ENCODE measurements around the gene BAD.
A peak's percentile ranks its signal among the peaks of the same experiment; 100 is the strongest.

Gene BAD

DNA sequence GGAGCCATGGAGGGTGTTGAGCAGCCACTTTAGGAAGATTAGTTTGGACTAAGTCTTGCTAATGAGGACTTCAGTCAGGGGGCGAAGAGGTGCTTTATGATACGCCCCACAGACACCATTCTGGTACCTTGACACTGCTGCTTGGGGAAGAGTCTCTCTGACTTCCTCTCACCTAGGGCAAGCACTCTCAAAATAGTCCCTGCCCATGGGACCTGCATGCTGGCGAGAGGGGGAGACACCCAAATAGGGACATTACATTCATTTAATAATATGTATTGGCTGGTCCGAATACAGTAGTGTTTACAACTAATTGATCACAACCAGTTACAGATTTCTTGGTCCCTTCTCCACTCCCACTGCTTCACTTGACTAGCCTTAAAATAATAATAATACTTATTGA, 11.3 kb upstream of the BAD start:
- DNase-seq: no peak

DNA sequence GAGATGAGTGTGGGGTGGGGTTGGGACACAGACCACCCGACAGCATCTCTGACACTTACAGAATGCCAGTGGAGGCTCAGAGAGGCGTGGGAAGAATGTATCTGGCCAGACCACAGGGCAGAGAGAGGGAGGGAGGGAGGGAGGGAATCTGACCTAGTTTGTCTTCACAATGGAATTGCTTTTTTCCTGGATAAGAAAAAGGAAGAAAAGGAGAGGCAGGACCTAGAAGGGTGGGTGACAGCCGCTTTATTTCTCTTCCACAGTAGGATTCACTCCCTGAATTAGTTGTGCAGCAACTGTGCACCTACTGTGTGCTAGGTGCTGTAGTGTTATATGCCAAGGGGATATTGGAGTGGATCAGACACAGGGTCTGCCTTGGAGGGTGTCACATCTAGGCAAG, 10.3 kb upstream of the BAD start:
- DNase-seq: no peak

DNA sequence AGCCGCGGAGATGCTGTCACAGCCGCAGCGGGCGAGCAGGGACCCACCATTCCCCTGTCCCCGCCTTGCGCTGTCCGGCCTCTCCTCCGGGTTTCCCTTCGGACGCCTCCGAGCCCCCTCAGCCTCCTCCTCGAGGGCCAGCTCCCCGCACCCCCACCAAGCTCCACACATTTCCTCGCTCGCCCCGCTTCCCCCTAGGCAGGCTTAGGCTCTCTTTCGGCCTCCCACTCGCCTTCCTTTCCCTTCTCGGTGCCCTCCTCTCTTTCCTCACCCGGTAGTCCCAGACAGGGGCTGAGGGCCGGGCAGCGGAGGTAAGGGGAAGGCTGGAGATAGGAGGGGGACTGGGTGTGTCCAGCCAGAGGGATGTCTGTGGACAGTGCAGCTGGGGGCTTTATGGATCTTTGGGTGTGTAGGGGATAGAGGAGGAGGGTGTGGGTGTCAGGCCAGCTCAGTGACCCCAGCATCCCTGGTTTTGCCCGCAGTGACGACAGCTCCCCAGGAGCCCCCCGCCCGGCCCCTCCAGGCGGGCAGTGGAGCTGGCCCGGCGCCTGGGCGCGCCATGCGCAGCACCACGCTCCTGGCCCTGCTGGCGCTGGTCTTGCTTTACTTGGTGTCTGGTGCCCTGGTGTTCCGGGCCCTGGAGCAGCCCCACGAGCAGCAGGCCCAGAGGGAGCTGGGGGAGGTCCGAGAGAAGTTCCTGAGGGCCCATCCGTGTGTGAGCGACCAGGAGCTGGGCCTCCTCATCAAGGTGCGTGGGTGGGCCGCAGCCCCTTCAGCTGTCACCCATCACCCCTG, 8.2 kb upstream of the BAD start:
- no peak for DNase-seq

DNA sequence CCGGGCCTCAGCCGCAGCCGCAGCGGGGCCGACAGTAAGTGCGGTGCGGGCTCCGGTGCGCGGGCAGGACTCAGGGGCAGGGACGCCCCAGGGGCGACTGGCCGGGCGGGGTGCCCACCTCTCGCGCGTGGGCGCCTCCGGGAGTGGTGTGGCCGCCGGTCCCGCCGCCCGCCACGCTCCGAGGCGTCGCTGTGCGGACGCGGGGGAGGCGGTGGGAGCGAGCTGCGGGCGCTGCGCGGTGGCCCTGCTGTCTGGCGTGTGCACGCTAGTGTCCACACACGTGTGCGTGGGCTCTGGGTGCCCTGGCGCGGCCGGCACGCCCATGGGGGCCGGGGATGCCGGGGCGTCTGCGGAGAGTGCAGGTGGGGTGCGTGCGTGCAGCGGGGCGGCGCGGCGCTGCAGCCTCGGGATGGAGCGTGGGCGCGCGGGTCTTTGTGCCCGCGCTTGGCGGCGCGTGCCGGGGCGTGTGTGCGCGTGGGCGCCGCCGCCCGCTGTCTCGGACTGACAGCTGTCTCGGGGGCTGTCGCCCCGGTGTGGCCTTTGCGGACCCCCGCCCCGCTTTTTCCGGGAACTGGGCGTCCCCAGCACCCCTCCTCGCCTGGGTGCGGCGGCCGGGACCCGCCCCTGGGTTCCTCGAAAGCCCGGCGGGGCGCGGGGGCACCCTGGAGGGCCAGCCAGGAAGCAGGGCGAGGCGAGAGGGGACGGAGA, 7.4 kb upstream of the BAD start:
- DNase-seq: no peak

DNA sequence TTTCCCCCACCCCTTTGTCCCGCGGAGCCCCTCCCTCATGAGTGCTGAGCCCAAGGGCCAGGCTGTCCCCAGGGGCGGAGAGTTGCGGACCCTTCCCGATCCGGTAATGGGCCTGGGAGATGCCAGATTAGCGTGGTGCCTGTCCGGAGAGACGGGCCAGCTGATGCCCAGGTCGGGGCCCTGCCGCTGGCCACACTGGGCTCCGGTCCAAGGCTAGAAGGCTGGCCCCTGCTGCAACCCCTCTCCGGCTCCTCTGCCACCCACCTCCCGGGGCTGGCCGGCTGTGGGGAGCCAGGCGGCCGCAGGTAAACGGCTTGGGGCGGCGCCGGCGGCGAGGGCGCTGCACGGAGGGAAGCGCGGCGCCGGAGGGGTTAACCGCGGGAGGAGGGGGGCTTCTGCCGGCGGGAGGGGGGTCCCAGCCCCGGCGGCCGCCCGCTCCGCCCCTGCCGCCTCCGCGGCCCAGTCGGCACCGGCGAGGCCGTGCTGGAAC, 6.8 kb upstream of the BAD start, which contains the start of gene KCNK4:
Gene KCNK4 (plus strand): TSS at position 41 of the 490 bp plus-strand sequence. CDS start 1,717 bp downstream, outside the sequence.
- DNase-seq: no peak

DNA sequence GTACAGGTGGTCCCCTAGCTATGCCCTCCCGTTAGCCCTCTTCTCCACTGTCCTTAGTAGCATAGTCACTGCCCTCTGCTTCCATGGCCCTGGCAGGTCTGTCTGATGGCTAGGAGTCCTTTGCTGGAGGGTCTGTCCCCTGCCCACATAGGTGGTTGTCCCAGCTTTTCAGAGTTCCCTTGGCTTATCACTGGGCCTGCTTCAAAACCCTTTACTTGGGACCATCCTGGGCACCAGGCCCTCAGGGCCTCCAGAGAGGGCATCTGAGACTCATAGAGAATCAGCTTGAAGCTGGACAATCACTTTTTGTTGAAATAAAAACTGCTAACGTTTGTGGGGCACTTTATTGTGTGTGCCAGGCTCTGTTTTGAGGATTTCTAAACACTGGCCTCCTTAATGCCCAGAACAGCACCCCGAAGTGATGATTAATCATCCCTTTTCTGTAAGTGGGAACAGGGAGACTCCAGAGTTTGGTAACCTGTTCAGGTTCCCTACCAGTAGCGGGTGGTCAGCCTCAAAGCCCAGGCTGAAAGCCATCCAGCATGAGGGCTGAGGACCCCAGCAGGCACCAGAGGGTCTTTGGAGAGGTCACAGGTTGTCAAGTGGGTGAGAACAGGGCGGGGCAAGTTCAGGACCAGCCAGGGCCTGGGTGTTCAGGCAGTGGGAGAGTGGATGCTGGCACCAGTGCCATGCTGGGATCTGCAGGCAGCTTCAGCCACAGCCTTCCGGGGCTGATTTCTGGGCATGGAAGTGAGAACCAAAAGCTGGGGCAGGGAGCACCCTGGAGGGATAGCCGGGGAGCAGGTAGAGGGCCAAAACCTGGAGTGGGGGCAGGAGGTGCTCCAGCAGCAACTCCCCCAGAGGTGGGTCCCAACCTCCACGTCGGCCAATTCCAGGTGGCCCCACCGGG, 6.1 kb upstream of the BAD start:
- no peak for DNase-seq

DNA sequence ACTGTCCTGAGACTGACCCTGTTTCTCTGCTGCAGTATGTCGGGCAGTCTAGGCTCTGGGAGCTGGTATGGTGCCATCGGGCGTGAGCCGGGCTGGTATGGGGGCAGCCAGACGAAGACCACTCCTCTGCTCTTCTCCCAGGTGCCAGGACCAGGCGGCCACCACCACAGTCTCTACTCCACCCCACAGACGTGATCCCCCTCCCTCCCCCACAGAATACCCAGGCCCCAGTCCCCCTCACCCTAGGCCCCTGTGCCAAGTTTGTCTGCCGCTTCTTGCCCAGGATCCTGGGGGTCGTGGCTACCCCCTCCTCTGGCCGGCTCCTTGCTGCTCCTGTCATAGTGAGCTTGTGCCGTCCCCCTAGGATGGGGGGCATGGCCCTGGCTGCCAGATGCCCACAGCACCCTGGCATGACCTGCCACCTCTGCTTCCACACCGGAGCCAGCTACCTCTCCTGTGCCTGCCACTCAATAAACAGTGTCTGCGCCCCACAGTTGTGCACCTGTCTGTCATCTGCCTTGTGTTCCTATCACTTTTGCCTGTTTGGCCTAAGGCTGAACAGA, 4.6 kb upstream of the BAD start:
- DNase-seq: no peak

DNA sequence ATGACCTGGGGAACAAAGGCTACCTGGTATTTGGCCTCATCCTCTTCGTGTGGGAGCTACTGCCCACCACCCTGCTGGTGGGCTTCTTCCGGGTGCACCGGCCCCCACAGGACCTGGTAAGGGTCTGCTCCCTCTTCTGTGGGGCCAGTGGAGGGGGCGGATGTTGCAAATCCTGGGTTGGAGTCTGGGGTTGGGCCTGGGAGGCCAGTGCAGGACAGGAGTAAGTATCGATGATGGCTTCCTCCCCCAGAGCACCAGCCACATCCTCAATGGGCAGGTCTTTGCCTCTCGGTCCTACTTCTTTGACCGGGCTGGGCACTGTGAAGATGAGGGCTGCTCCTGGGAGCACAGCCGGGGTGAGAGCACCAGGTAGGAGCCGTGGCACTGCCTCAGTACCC, 3.9 kb upstream of the BAD start:
- no peak for DNase-seq

DNA sequence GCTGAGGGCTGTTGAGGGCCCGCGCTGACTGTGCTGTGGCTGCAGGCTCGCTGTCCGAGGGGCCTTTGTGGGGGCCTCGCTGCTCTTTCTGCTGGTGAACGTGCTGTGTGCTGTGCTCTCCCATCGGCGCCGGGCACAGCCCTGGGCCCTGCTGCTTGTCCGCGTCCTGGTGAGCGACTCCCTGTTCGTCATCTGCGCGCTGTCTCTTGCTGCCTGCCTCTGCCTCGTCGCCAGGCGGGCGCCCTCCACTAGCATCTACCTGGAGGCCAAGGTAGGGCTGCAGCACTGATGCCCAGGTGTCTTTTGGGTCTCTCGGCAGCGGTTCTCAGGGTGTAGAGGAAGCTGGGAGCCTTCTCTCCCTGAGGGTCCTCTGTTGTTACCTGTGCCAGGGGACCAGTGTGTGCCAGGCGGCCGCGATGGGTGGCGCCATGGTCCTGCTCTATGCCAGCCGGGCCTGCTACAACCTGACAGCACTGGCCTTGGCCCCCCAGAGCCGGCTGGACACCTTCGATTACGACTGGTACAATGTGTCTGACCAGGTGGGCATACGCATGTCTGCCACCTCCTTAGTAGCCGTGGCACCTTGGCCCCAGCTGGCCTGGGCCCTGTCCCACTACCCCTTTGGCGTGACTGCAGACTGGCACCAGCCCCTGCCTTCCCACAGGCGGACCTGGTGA, 3.3 kb upstream of the BAD start:
- DNase-seq: no peak

DNA sequence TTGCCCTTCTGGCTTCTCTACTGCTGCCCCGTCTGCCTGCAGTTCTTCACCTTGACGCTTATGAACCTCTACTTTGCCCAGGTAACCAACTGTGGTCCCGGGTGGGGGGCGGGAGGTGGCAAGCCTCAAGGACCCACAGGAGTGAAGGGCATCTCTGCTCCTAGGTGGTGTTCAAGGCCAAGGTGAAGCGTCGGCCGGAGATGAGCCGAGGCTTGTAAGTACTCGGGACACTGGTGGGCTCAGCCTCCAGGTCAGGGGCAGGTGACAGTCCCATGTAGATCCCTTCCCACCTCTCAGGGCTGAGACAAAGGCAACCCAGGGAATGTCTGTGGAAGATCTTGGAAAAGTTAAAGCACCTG, 2.3 kb upstream of the BAD start:
- DNase-seq: no peak

DNA sequence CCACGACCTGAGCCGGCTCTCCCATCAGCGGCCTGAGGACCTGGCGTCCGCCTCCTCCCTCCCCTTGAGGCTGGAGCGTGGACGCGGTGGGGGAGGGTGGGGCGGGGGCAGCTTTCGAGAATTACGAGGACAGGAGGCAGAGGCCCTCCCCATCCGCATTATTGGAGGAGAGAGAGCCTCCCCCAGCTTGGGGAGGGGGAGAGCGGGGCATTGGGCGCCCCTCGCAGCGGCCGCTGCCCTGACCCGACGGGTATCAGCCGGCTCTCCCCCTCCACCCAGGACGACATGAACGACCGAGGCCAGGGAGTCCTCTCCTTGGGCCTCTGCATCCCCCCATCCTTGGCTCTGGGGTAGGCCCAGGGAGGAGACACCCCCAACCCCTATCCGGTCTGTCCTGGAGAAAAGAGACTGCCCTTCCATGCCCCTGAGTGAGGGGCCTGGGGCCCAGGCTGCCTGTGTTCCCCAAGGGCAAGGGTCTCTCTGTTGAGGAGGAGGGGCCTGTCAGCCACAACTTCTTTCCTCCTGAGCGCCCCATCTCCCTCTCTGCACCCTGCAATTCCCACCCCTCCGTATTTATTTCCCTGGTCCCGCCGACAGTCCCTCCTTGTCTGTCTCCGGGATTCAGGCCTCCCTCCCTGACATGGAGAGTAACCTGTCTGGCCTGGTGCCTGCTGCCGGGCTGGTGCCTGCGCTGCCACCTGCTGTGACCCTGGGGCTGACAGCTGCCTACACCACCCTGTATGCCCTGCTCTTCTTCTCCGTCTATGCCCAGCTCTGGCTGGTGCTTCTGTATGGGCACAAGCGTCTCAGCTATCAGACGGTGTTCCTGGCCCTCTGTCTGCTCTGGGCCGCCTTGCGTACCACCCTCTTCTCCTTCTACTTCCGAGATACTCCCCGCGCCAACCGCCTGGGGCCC, 1.7 kb upstream of the BAD start:
- DNase-seq: peak; percentile 27

DNA sequence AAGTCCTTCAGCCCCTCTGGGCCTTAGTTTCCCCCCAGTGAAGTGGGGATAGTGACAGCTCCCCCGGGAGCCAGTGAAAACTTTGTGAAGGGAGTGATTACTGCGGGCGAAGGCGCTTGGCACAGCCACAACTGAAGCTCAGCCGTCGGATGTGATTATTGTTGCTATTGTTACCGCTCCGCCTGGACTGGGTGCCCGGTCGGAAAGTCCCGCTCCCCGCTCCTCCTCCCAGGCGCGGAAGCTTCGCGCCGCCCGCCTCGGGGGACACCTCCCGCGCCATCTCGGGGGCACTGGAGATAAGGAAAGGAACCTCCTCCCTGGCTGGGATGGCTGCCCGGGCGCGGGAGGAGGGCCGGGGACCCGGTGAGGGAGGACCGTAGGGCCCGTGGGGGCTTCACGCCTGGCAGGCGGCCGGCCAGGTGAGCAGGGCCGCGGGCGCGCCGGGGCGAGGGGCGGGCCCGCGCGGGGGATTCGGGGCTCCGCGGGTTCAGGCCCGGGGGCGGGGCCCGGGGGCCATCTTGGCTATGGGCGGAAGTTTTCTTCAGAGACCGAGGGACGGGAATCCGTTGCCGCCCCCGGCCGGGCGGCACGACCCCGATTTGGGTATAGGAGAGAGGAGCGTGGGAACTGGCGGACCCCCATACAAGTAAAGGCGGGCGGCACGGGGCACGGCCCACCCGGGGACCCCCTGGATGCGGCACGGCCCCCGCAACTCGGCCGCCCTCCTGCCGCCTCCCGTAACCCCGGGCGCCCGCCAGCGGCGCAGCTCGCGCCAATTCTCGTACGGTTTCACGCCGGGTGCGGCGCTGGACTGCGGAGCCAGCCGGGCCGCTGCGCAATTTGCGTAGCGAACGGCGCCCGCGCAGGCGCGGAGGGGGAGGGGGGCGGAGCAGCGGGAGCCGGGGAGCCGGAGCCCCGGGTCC, 758 bp upstream of the BAD start, which contains the start of gene GPR137:
Gene GPR137 (plus strand): TSS at position 887 of the 923 bp plus-strand sequence. CDS start 677 bp downstream, outside the sequence.
- peak; percentile 67 for DNase-seq

DNA sequence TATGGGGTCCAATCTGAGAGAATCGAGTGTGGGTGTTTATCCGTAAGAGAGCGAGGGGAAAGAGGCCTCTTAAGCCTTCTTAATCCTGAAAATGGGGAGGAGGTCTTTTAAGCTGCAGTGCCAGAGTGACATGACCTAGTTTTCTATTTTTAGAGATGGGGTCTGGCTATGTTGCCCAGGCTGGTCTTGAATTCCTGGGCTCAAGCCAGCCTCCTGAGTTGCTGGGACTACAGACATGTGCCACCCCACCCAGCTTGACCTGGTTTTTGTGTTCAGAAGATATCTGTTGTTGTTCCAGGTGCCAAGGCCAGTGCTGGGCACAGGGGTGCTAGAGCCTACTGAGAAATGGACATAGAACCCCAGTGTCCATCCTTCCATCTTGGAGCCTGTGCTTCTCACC, 1.4 kb downstream of the BAD start:
- DNase-seq: no peak

DNA sequence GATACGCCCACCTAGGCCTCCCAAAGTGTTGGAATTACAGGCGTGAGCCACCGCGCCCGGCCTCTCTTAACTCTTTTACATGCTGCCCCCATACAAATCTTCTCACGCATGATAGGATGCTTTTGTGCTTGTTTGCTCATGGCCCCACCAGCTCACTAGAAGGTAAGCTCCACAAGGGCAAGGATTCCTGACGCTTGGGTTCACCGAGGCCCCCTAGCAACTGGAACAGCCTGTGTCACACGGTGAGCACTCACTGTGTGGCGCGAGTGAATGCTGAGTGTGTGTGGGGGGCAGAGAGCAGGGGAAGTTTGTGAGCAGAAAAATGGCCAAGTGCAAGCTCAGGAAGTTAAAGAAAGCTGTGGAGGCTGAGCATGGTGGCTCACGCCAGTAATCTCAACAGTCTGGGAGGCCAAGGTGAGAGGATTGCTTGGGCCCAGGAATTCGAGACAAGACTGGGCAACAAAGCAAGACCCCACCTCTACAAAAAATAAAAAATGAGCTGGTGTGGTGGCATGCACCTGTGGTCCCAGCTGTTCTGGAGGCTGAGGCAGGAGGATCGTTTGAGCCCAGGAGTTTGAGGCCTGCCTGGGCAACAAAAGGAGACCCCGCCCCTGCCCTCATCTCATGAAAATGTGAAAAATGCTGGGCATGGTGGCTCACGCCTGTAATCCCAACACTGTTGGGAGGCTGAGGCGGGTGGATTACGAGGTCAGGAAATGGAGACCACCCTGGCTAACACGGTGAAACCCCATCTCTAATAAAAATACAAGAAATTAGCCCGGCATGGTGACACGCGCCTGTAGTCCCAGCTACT, 2.3 kb downstream of the BAD start:
- no peak for DNase-seq

DNA sequence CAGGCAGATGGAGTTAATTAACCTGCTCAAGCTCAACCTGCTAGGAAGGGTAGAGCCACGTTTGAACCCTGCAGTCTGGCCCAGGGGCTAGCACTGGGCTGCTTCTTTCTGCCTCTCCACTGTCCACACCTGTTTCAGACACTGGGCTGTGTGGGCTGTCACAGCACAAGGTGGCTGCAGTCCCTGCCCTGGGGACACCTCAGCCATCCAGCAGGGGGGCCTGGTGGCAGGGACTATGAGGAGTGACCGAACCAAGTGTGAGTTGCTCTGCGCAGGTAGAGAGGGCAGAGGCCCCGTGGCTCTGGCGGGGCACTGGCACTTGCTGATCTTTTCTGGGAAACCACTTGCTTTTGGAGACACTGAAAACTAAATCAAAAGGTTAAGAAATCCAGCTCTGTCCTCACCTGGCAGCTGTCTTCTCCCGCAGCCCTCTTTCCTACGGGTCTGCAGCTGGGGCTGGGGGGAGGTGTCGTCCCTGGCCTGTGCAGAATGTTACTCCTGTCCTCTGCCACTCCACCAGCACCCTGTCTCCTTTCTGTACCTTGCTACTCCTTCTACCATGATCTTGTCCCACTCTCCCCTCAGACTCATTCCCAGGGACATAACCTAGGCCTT, 5.8 kb downstream of the BAD start:
- no peak for DNase-seq

DNA sequence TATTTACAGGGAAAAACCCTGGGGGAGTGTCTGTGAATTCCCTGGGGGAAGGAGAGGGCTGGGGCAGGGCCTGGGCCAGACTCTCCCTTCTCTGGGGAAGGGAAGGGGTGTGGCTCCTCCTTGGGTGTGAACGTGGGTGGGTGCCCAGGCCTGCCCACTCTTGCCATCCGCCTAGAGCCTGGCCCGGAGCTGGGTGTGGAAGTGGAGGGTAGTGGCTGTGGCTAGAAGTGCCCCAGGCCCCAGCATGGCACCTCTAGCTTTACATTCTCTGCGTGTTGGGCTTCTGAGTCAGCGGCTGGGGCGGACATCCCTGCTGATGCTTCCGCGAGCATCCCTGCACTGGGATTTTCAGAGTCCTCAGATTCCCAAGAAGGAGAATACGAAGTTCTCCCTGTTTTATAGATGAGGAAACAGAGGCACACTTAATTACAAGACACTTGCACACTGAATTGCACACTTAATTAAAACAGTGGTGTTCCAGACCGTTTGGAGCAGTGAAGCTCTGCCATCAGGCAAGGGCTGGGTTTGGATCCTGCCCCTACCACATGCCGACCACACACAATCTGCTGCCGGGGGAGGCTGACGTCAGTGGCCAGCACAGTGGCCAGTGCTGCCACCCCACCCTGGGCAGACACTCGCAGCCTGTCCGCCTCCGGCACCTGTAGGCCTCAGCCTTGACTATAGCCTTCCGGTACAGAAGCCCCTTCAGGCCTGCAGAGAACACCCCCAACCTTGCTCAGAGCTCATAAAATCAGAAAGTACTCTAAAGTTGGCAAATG, 7.6 kb downstream of the BAD start:
- no peak for DNase-seq

DNA sequence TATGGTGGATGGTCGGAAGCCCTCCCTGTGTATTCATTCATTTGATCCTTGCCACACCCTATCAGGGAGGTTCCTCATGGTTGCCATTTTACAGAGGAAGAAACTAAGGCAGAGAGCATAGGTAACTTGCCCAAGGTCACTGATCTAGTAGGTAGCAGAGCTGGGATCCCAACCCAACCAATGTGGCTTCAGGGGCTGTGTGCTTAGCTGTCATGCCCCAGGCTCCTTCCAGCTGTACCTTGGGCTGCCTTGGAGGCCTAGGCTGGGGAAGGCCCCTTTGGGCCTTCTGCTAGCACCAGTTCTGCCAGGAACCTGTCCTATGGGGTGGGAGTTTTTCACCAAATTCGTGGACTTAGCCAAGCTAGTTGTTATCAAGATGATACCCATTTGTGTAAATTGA, 8.6 kb downstream of the BAD start:
- DNase-seq: no peak

Measured in NCI-H510A (cell line).